ENCODE data around the gene SLC26A6. TPM values are rescaled to one million over a fixed set of nuclear protein-coding genes. Genes with fewer than 3 reads are reported as not detected.

Gene SLC26A6
- total and polyA plus RNA-seq, 10 of the 15 experiments (the other 5 are each of a cell fraction or from before 2014, with no cell fraction given): 2.1 to 24.9 (median 13.3) TPM

DNA sequence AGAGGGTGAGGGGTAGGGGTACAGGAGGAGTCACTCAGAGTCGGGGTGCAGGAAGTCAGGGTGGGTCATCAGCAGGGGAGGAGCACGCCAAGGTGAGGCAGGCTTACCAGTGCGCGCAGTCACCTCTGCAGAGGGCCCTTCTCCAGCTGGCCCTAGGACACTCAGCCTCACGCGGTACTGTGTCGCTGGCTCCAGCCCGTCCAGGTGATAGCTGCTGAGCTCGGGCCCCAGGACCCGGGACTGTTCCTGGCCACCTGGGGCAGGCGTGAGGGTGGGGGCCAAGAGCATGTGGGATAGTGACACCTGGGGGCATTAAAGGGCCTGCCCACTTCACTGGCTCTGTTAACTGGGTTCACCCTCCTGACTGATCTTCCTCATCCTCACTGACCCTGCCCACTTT lies 47.6 kb downstream of the SLC26A6 start (continued):
- TF ChIP-seq, protein P1, sequence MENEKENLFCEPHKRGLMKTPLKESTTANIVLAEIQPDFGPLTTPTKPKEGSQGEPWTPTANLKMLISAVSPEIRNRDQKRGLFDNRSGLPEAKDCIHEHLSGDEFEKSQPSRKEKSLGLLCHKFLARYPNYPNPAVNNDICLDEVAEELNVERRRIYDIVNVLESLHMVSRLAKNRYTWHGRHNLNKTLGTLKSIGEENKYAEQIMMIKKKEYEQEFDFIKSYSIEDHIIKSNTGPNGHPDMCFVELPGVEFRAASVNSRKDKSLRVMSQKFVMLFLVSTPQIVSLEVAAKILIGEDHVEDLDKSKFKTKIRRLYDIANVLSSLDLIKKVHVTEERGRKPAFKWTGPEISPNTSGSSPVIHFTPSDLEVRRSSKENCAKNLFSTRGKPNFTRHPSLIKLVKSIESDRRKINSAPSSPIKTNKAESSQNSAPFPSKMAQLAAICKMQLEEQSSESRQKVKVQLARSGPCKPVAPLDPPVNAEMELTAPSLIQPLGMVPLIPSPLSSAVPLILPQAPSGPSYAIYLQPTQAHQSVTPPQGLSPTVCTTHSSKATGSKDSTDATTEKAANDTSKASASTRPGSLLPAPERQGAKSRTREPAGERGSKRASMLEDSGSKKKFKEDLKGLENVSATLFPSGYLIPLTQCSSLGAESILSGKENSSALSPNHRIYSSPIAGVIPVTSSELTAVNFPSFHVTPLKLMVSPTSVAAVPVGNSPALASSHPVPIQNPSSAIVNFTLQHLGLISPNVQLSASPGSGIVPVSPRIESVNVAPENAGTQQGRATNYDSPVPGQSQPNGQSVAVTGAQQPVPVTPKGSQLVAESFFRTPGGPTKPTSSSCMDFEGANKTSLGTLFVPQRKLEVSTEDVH (IDR thresholded peaks at IDR 0.05; ENCODE audit: low read depth, partially characterized antibody): no peak
- no peak for TF ChIP-seq BRCA1 (IDR thresholded peaks at IDR 0.05; ENCODE audit: low read depth, low read length)
- no peak for TF ChIP-seq RAD51 (IDR thresholded peaks at IDR 0.05)
- TF ChIP-seq NR2C1 (IDR thresholded peaks at IDR 0.05): no peak
- TF ChIP-seq BCLAF1 (IDR thresholded peaks at IDR 0.05): no peak
- TF ChIP-seq BMI1 (IDR thresholded peaks at IDR 0.05; ENCODE audit: borderline replicate concordance): no peak
- no peak for TF ChIP-seq E2F4 (IDR thresholded peaks at IDR 0.05; ENCODE audit: low read depth, low read length)
